IMR-90 (cell line): ENCODE data around the gene SNRPB2. TPM values are rescaled to one million over a fixed set of nuclear protein-coding genes. Genes with fewer than 3 reads are reported as not detected.

ENCODE experiments used
- ATAC-seq: fragments of 200-7000 bp; cut with Tn5 transposase; 2 replicates; pipeline ENCODE4 v1.9.1; 2020; ENCODE audit warnings: low read depth, mild to moderate bottlenecking, moderate library complexity
- BruUV-seq: library from RNA; stranded (reverse); fragments of 400-500 nt; replicated peaks from 2 replicates; lab custom pipeline; 2021; lab: Mats Ljungman, UMichigan
- CTCF ChIA-PET: fragments of 300-600 bp; formaldehyde crosslinking; extraction: SDS; loops from one replicate; lab custom pipeline; 2021; ENCODE audit warnings: antibody characterized with exemption; lab: Yijun Ruan, JAX
- POLR2A ChIA-PET: fragments of 300-600 bp; sonication (Branson Sonifier 250); formaldehyde crosslinking; loops from one replicate; lab custom pipeline; 2022; ENCODE audit warnings: antibody characterized with exemption; ENCODE audit not compliant: unreplicated experiment; lab: Charles Lee
- DNase-seq: peaks from one replicate; pipeline ENCODE4 v3.0.0; 2013
- H2AFZ ChIP-seq: replicated peaks from 2 replicates; pipeline ENCODE3; 2013; ENCODE audit warnings: low read length, mild to moderate bottlenecking; ENCODE audit not compliant: poor library complexity
- H2AK5ac ChIP-seq: 2 replicates; pipeline ENCODE4 v1.6.1; 2013; ENCODE audit warnings: low read depth, low read length, inconsistent platforms
- H2AK9ac ChIP-seq: replicated peaks from 2 replicates; pipeline ENCODE3; 2013; ENCODE audit warnings: mild to moderate bottlenecking, low read depth, low read length, moderate library complexity; ENCODE audit not compliant: poor library complexity
- H2BK120ac ChIP-seq: 2 replicates; pipeline ENCODE4 v1.6.1; 2013; ENCODE audit warnings: low read depth, low read length, inconsistent platforms
- H2BK15ac ChIP-seq: 3 replicates; pipeline ENCODE4 v1.6.1; 2013; ENCODE audit warnings: low read depth, low read length, inconsistent platforms
- H2BK20ac ChIP-seq: 2 replicates; pipeline ENCODE4 v1.6.1; 2013; ENCODE audit warnings: low read depth, mild to moderate bottlenecking, inconsistent platforms, low read length, moderate library complexity
- H2BK5ac ChIP-seq: 2 replicates; pipeline ENCODE4 v1.6.1; 2013; ENCODE audit warnings: mild to moderate bottlenecking, low read depth, low read length, inconsistent platforms; ENCODE audit not compliant: poor library complexity, severe bottlenecking
- H3K14ac ChIP-seq: replicated peaks from 2 replicates; pipeline ENCODE4 v1.6.1; 2013; ENCODE audit warnings: low read depth, low read length, inconsistent platforms
- H3K18ac ChIP-seq: 2 replicates; pipeline ENCODE4 v1.6.1; 2013; ENCODE audit warnings: low read depth, low read length, control low read depth
- H3K23ac ChIP-seq: 2 replicates; pipeline ENCODE4 v1.6.1; 2013; ENCODE audit warnings: low read depth, low read length, inconsistent platforms
- H3K27ac ChIP-seq: 2 replicates; pipeline ENCODE4 v1.5.1; 2013; ENCODE audit warnings: mild to moderate bottlenecking, control low read depth, low read length; ENCODE audit not compliant: insufficient read depth
- H3K27me3 ChIP-seq: 2 replicates; pipeline ENCODE4 v1.6.1; 2013; ENCODE audit warnings: low read length; ENCODE audit not compliant: control insufficient read depth, insufficient read depth
- H3K36me3 ChIP-seq: 2 replicates; pipeline ENCODE4 v1.6.1; 2013; ENCODE audit warnings: low read length, mixed read lengths; ENCODE audit not compliant: control insufficient read depth, insufficient read depth
- H3K4ac ChIP-seq: 2 replicates; pipeline ENCODE4 v1.6.1; 2013; ENCODE audit warnings: low read depth, low read length, inconsistent platforms
- H3K4me1 ChIP-seq: 2 replicates; pipeline ENCODE4 v1.6.1; 2013; ENCODE audit warnings: low read length, mixed read lengths; ENCODE audit not compliant: control insufficient read depth, insufficient read depth
- H3K4me2 ChIP-seq: 2 replicates; pipeline ENCODE4 v1.6.1; 2013; ENCODE audit warnings: low read depth, mild to moderate bottlenecking, control low read depth, low read length, moderate library complexity
- H3K4me3 ChIP-seq: 2 replicates; pipeline ENCODE4 v1.5.1; 2013; ENCODE audit warnings: low read depth, mild to moderate bottlenecking, control low read depth, low read length, moderate library complexity; ENCODE audit not compliant: insufficient read depth
- H3K56ac ChIP-seq: 2 replicates; pipeline ENCODE4 v1.6.1; 2013; ENCODE audit warnings: low read length, inconsistent platforms; ENCODE audit not compliant: insufficient read depth; ENCODE audit errors: extremely low read depth
- H3K79me1 ChIP-seq, 2 experiments: 2 replicates each; pipeline ENCODE4 v1.6.1; 2013; ENCODE audit warnings: low read length in 2 of 2, inconsistent platforms in 1 of 2, low read depth in 1 of 2
- H3K9ac ChIP-seq: 2 replicates; pipeline ENCODE4 v1.6.1; 2013; ENCODE audit warnings: low read depth, low read length, control low read depth
- H3K9me1 ChIP-seq: 2 replicates; pipeline ENCODE4 v1.6.1; 2013; ENCODE audit warnings: low read length, inconsistent platforms; ENCODE audit not compliant: insufficient read depth
- H3K9me3 ChIP-seq: 2 replicates; pipeline ENCODE4 v1.6.1; 2013; ENCODE audit warnings: low read length; ENCODE audit not compliant: control insufficient read depth, insufficient read depth
- H4K20me1 ChIP-seq: 2 replicates; pipeline ENCODE4 v1.6.1; 2013; ENCODE audit warnings: low read length, inconsistent platforms; ENCODE audit not compliant: insufficient read depth
- H4K5ac ChIP-seq: 2 replicates; pipeline ENCODE4 v1.6.1; 2013; ENCODE audit warnings: mild to moderate bottlenecking, low read depth, low read length, control low read depth
- H4K8ac ChIP-seq, 2 experiments: 2 replicates each; pipeline ENCODE4 v1.6.1; 2013; ENCODE audit warnings: low read depth in 2 of 2, low read length in 2 of 2, control low read depth in 1 of 2, inconsistent platforms in 1 of 2
- H4K91ac ChIP-seq: 2 replicates; pipeline ENCODE4 v1.6.1; 2013; ENCODE audit warnings: low read depth, low read length, inconsistent platforms; ENCODE audit not compliant: insufficient read depth
- MAFK ChIP-seq: IDR thresholded peaks from 2 replicates; pipeline ENCODE4 v1.6.1; 2012; ENCODE audit warnings: low read depth, low read length, improper control_type of control experiment
- MAZ ChIP-seq: IDR thresholded peaks from 2 replicates; pipeline ENCODE4 v1.6.1; 2012; ENCODE audit warnings: low read depth, mild to moderate bottlenecking, low read length, improper control_type of control experiment, moderate library complexity, borderline replicate concordance
- WGBS, 2 experiments: methylation state at CpG; one replicate each; pipeline versions ENCODE4 v1.1.5 to v1.1.7; 2013; ENCODE audit warnings: missing lambda C conversion rate in 2 of 2; ENCODE audit not compliant: insufficient read length in 1 of 2; ENCODE audit errors: extremely low coverage in 2 of 2; 5-methylcytosine and 5-hydroxymethylcytosine counted together
- dilution Hi-C: fragments of 300-500 bp; cut with HindIII; formaldehyde crosslinking; loops from one replicate; pipeline ENCODE4 v1.14.3; 2018; ENCODE audit warnings: low sequenced_read_pairs; ENCODE audit not compliant: unreplicated experiment
- in situ Hi-C: fragments of 300-500 bp; cut with MboI; formaldehyde crosslinking; loops from 3 replicates; pipeline ENCODE4 v1.14.3; 2019; ENCODE audit warnings: low sequenced_read_pairs, inconsistent platforms, mixed read lengths
- intact Hi-C: fragments of 100-400 bp; cut with micrococcal nuclease; formaldehyde crosslinking; loops from 2 replicates; pipeline ENCODE4 v1.10.0; 2022
- polyA plus RNA-seq, 3 experiments: library from polyadenylated mRNA; depleted of rRNA; stranded (reverse); fragments of >200 nt; gene quantifications; 2 replicates each; pipeline ENCODE4 v1.2.3, GENCODE V29; 2012; ENCODE audit warnings: low replicate concordance in 1 of 3
- total RNA-seq: library from RNA; depleted of rRNA; stranded (reverse); fragments of >200 nt; gene quantifications from 2 replicates; pipeline ENCODE4 v1.2.3, GENCODE V29; 2012

Gene SNRPB2
- total and polyA plus RNA-seq, 2 of the 4 experiments (the other 2 are of a cell fraction): 27.1 to 65.6 TPM

DNA sequence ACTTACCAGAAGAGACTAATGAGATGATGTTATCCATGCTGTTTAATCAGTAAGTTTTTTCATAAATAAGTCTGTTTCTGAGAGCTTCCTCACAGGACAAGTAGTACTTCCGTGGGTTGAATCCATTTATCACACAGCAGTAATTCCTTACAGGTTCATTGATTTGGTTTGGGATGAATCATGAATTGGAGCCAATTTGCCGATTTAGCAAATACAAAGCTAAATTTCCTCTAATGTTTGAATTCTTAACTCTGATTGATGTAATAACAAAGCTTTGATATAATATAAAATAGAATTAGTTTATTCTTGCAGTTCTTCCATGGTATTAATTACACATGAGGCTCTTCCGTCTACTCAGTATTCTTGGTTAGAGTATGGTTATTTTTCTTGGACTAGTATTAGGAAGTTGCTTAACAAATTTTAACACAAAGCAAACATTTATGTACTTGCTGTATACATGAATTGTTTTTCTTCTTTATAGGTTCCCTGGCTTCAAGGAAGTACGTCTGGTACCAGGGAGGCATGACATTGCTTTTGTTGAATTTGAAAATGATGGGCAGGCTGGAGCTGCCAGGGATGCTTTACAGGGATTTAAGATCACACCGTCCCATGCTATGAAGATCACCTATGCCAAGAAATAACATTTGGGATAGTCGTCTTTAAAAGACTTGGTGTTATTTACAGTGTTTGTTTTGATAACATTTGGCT lies 10.7 kb downstream of the SNRPB2 start:
- DNase-seq (no peak), ATAC-seq (no peak)
- Histone ChIP-seq H3K36me3 (peaks cover 15% of the 10 kb centered on the region), H2AK5ac (no peak overlapping the region), H4K20me1 (no peaks in the 10 kb centered on the region), H2AFZ (no peak overlapping the region), H3K14ac (no peak overlapping the region), H3K4me2 (no peak overlapping the region), H4K5ac (no peak overlapping the region), H4K91ac (no peak overlapping the region), H3K9ac (no peak overlapping the region), H3K27me3 (peaks cover 2% of the 10 kb centered on the region), H4K8ac (no peak overlapping the region), H3K79me1 (peaks cover 8 to 9% of the 10 kb centered on the region in 2 experiments), H3K4ac (no peak overlapping the region), H2BK120ac (no peak overlapping the region), H3K4me3 (no peak overlapping the region), H3K27ac (no peak overlapping the region), H2BK20ac (no peak overlapping the region), H3K4me1 (no peaks in the 10 kb centered on the region), H2BK5ac (no peak overlapping the region), H2AK9ac (no peak overlapping the region), H2BK15ac (no peak overlapping the region), H3K56ac (no peak overlapping the region), H3K18ac (no peak overlapping the region), H3K9me1 (peaks cover 2% of the 10 kb centered on the region), H3K23ac (no peak overlapping the region), H3K9me3 (no peaks in the 10 kb centered on the region)
- in situ Hi-C loops: no loop called here
- intact Hi-C loops: no loop called here
- dilution Hi-C loops: no loop called here
- CTCF ChIA-PET: interaction anchor here (1.0 kb wide), 1 partner anchor 13 kb away, joined by 3 read pairs; no protein-coding TSS in a partner anchor
- POLR2A ChIA-PET: no interaction called here
- TF ChIP-seq MAZ (no peak), MAFK (peak; percentile 77)
- WGBS, 2 experiments: no CpG with 5 or more reads among the region's 6 CpGs
- BruUV-seq: no TSS peak
